Glutamatergic neuron (in vitro differentiated cells): ENCODE results near the gene STXBP6. TPM values are rescaled to one million over a fixed set of nuclear protein-coding genes. Genes with fewer than 3 reads are reported as not detected.

Source experiments
- DNase-seq: peaks from one replicate; pipeline ENCODE4 v3.0.0; 2022
- H3K27ac Mint-ChIP-seq: one replicate; pipeline ENCODE4 v1.8.0; 2020; ENCODE audit warnings: mild to moderate bottlenecking, mixed read lengths, inconsistent platforms; ENCODE audit not compliant: unreplicated experiment
- H3K27me3 Mint-ChIP-seq: one replicate; pipeline ENCODE4 v1.8.0; 2020; ENCODE audit warnings: mild to moderate bottlenecking, moderate library complexity, mixed read lengths, inconsistent platforms; ENCODE audit not compliant: unreplicated experiment
- H3K36me3 Mint-ChIP-seq: one replicate; pipeline ENCODE4 v1.8.0; 2020; ENCODE audit warnings: mild to moderate bottlenecking, mixed read lengths, inconsistent platforms; ENCODE audit not compliant: unreplicated experiment
- H3K4me1 Mint-ChIP-seq: one replicate; pipeline ENCODE4 v1.8.0; 2020; ENCODE audit warnings: mild to moderate bottlenecking, low read depth, mixed read lengths, inconsistent platforms; ENCODE audit not compliant: unreplicated experiment
- H3K4me3 Mint-ChIP-seq: one replicate; pipeline ENCODE4 v1.8.0; 2020; ENCODE audit warnings: mild to moderate bottlenecking, mixed read lengths, inconsistent platforms; ENCODE audit not compliant: unreplicated experiment
- H3K9me3 Mint-ChIP-seq: one replicate; pipeline ENCODE4 v1.8.0; 2020; ENCODE audit warnings: mild to moderate bottlenecking, moderate library complexity, mixed read lengths, inconsistent platforms; ENCODE audit not compliant: unreplicated experiment
- CTCF ChIP-seq: fragments of 200-600 bp; sonication (generic); IDR thresholded peaks from one replicate; pipeline ENCODE4 v1.5.0; 2021; ENCODE audit not compliant: partially characterized antibody, unreplicated experiment
- total RNA-seq: library from RNA; stranded (reverse); fragmentation: NEBNext Ultra II Directional; extraction: Animal tissue kit (Norgen Biotek cat#: 25700); gene quantifications from one replicate; pipeline ENCODE4 v1.2.1, GENCODE V29; 2021; ENCODE audit not compliant: unreplicated experiment

STXBP6 gene
- total RNA-seq, 1 donor from 2014 or later, result 0.49 TPM

GRCh38 chr14:24996930-24997725, 52.8 kb downstream of the STXBP6 start:
- H3K27ac Mint-ChIP-seq, result no peak overlapping the region
- no peaks in the 10 kb centered on the region for H3K27me3 Mint-ChIP-seq
- no peaks in the 10 kb centered on the region for H3K4me1 Mint-ChIP-seq
- no peak for TF ChIP-seq CTCF
- H3K9me3 Mint-ChIP-seq, result no peaks in the 10 kb centered on the region
- no peaks in the 10 kb centered on the region for H3K36me3 Mint-ChIP-seq
- no peak overlapping the region for H3K4me3 Mint-ChIP-seq
- DNase-seq, result no peak

- H3K36me3 Mint-ChIP-seq, result no peaks in the 10 kb centered on the region
- TF ChIP-seq CTCF, result no peak
Observed at GRCh38 chr14:24995016-24995415, 54.9 kb downstream of the STXBP6 start.

GRCh38 chr14:24993631-24994030, 56.3 kb downstream of the STXBP6 start:
- Mint-ChIP-seq H3K27ac (no peak overlapping the region), H3K4me3 (no peak overlapping the region)

More at GRCh38 chr14:24995016-24995415, 54.9 kb downstream of the STXBP6 start:
- Mint-ChIP-seq H3K9me3 (no peaks in the 10 kb centered on the region), H3K4me1 (no peaks in the 10 kb centered on the region), H3K4me3 (no peak overlapping the region), H3K27me3 (no peaks in the 10 kb centered on the region), H3K27ac (no peak overlapping the region)
- DNase-seq, result no peak

GRCh38 chr14:24992624-24993360, 57.2 kb downstream of the STXBP6 start:
- Mint-ChIP-seq H3K27me3 (no peaks in the 10 kb centered on the region), H3K9me3 (no peaks in the 10 kb centered on the region), H3K4me1 (no peaks in the 10 kb centered on the region)

More at GRCh38 chr14:24993631-24994030, 56.3 kb downstream of the STXBP6 start:
- no peak for DNase-seq
- H3K4me1 Mint-ChIP-seq, result no peaks in the 10 kb centered on the region
- no peak for TF ChIP-seq CTCF
- H3K27me3 Mint-ChIP-seq, result no peaks in the 10 kb centered on the region
- H3K36me3 Mint-ChIP-seq, result no peaks in the 10 kb centered on the region
- H3K9me3 Mint-ChIP-seq, result no peaks in the 10 kb centered on the region

More at GRCh38 chr14:24992624-24993360, 57.2 kb downstream of the STXBP6 start:
- no peak for DNase-seq
- Mint-ChIP-seq H3K27ac (no peak overlapping the region), H3K36me3 (no peaks in the 10 kb centered on the region), H3K4me3 (no peak overlapping the region)
- TF ChIP-seq CTCF, result no peak
